ENCODE measurements around the gene NUMA1. TPM values are rescaled to one million over a fixed set of nuclear protein-coding genes. Genes with fewer than 3 reads are reported as not detected.

The NUMA1 gene
- total RNA-seq, 3 donors from 2014 or later: 173 to 301 (median 248) TPM

- Histone ChIP-seq H3K4me1 (ENCODE audit: low read depth) (peaks cover 5% of the 10 kb centered on the region), H3K4me3 (no peak within 1 kb of the TSS), H3K9me3 (no peaks in the 10 kb centered on the region), H3K36me3 (ENCODE audit: low read depth) (peaks cover 5% of the 10 kb centered on the region)
- ATAC-seq (peak; percentile 41), DNase-seq (peak in 1 of 3 donors; percentile 34)
- intact Hi-C loops (cut with DNase I, micrococcal nuclease): no loop called here
- no peak for TF ChIP-seq CTCF (IDR thresholded peaks at IDR 0.05)
These were observed 81.6 kb downstream of the NUMA1 start, which contains the start of gene IL18BP for GRCh38 chr11:71998649-71999310. TSS of gene IL18BP (plus strand) at chr11:71998909. CDS start at chr11:71999985, 1,076 bp downstream.

- H3K36me3 ChIP-seq (ENCODE audit: low read depth): no peaks in the 10 kb centered on the region
- TF ChIP-seq CTCF (IDR thresholded peaks at IDR 0.05): no peak
- DNase-seq (no peak), ATAC-seq (no peak)
- no peaks in the 10 kb centered on the region for H3K9me3 ChIP-seq
- intact Hi-C loops (cut with DNase I, micrococcal nuclease): no loop called here
- no peak overlapping the region for H3K4me3 ChIP-seq
- H3K4me1 ChIP-seq (ENCODE audit: low read depth): peaks cover 5% of the 10 kb centered on the region
These were observed 82.3 kb downstream of the NUMA1 start for GRCh38 chr11:71998061-71998460.

GRCh38 chr11:71997594-71997993 lies 82.7 kb downstream of the NUMA1 start:
- no peak for DNase-seq
- no peak for TF ChIP-seq CTCF (IDR thresholded peaks at IDR 0.05)
- Histone ChIP-seq H3K9me3 (no peaks in the 10 kb centered on the region), H3K4me3 (no peak overlapping the region), H3K4me1 (ENCODE audit: low read depth) (peaks cover 5% of the 10 kb centered on the region), H3K36me3 (ENCODE audit: low read depth) (no peaks in the 10 kb centered on the region)
- intact Hi-C loops (cut with DNase I, micrococcal nuclease): no loop called here
- ATAC-seq: no peak

GRCh38 chr11:71996946-71997345 lies 83.4 kb downstream of the NUMA1 start:
- H3K4me3 ChIP-seq: no peak overlapping the region
- intact Hi-C loops (cut with DNase I, micrococcal nuclease): no loop called here
- peak; percentile 8 for ATAC-seq
- peak in 1 of 3 donors; percentile 41 for DNase-seq
- H3K9me3 ChIP-seq: no peaks in the 10 kb centered on the region
- H3K36me3 ChIP-seq (ENCODE audit: low read depth): no peaks in the 10 kb centered on the region
- H3K4me1 ChIP-seq (ENCODE audit: low read depth): peaks cover 5% of the 10 kb centered on the region
- no peak for TF ChIP-seq CTCF (IDR thresholded peaks at IDR 0.05)

- no peak overlapping the region for H3K4me3 ChIP-seq
- intact Hi-C loops (cut with DNase I, micrococcal nuclease): no loop called here
- no peaks in the 10 kb centered on the region for H3K9me3 ChIP-seq
- ATAC-seq (no peak), DNase-seq (no peak)
- H3K4me1 ChIP-seq (ENCODE audit: low read depth): peaks cover 5% of the 10 kb centered on the region
- no peaks in the 10 kb centered on the region for H3K36me3 ChIP-seq (ENCODE audit: low read depth)
- no peak for TF ChIP-seq CTCF (IDR thresholded peaks at IDR 0.05)
These were observed 83.8 kb downstream of the NUMA1 start for GRCh38 chr11:71996517-71996916.

All from mucosa of descending colon (tissue), 3 donors.